GM19467 (cell line): Measurements from ENCODE around the gene GTF3C5.
"Not testable (repeated sequence)": the region's sequence is repeated elsewhere in the genome, so short reads cannot be mapped to it uniquely, and the experiment has no call there.

Source experiments
- ATAC-seq: cut with Tn5 transposase; IDR thresholded peaks from one replicate; pipeline ENCODE4 v1.9.1; 2021; ENCODE audit warnings: mild to moderate bottlenecking, moderate library complexity; ENCODE audit not compliant: unreplicated experiment

GTF3C5 gene

GRCh38 chr9:132995879-132996278, 34.9 kb upstream of the GTF3C5 start:
- no peak for ATAC-seq

DNA sequence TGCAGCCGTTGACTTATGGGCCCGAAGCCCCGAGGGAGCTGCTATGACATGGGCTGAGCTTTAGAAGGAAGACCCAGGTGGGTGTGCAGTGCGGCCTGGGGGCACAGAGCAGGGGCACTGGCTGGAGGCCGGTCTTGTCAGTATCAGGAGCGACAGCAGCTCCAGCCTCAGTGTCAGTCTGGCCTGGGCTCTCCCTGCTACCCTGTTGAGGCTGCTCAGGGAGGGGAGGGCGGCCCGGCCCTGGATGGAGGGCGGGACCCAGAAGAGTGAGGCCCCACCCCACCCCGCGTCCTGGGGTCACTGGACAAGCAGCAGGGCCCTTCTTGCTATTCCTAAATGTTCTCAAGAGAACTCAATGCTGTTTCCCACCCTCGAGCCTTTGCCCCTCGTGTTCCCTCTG, 34.3 kb upstream of the GTF3C5 start:
- ATAC-seq = no peak

DNA sequence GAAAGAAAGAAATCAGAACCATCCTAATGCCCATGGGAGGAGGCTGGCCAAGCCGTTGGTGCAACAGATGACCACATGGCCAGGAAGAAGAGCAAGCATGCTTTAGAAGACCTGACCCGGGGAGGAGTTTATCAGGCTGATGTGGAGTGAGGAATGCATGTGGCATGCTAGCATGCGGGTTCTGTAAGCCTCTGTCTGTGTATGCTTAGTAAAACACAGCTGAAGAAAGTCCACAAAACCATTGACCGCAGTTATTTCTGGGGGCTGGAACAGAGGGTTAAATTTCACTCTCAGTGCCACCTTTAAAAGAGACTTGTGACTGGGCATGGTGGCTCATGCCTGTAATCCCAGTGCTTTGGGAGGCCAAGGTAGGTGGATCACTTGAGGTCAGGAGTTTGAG, 33.2 kb upstream of the GTF3C5 start:
- no peak for ATAC-seq

DNA sequence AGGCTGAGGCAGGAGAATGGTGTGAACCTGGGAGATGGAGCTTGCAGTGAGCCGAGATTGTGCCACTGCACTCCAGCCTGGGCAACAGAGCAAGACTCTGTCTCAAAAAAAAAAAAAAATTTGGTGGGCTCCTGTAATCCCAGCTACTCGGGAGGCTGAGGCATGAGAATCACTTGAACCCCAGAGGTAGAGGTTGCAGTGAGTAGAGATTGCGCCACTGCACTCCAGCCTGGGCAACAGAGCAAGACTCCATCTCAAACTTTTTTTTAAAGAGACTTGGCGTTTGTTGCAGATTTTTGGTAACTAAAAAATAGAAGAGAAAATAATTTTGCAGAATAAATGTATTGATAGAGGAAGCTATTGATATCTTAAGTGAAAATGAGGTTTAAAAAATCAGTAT, 32.6 kb upstream of the GTF3C5 start:
- ATAC-seq = not testable (repeated sequence)

DNA sequence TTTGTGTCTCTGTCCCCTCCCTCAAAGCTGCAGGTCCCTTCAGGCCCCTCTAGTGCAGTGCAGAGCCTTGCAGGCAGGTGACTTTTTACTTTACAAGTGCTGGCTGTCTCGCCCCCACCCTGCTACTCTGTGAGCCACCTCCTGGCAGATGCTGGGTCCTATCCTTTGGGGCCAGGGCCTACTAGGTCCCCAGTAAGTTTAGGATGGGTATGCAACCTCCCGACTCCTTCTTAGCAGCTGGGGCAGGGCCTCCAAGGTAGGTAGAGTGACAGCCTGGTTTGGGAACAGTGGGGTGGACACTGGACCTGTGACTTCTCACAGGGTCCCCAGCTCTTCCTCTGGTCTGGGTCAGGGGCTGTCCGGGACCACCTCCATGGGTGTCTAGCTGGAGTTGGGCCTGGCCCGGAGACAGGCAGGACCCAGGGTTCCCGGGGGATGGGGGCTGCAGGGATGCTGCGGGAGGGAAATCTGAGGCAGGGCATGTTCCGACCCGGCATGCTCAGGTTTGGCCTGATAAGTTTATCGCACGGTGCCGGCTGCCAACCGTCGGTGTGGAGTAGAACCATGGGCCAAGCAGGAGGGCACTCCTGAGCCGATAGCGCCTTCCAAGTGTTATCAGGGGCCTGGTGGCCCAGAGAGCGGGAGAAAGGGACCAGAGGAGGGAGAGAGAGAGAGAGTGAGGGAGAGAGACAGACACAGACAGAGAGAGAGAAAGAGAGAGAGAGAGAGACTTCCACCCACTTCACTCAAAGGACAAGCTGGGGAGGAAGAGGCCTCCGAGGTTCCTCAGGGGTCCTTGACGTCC, 31.8 kb upstream of the GTF3C5 start:
- no peak for ATAC-seq

GRCh38 chr9:133002147-133003070, 28.4 kb upstream of the GTF3C5 start:
- no peak for ATAC-seq

DNA sequence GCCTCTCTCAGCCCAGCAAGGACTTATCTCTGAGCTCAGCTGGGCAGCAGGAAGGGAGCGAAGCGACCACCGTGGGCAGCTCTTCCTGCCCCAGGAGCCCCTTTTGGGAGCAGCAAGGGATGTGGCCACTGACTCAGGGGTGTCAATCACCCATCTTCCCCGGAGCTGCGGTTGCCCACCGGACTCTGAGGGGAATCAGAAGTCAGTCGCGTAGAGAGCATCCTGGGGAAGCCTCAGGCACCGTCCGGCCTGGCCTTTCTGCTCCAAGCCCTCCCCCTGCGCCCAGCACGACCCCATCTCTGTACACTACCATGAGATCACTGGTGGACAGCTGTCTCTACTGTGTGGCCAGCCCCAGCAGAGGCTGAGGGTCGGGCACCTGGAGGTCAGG, 27.7 kb upstream of the GTF3C5 start:
- no peak for ATAC-seq

DNA sequence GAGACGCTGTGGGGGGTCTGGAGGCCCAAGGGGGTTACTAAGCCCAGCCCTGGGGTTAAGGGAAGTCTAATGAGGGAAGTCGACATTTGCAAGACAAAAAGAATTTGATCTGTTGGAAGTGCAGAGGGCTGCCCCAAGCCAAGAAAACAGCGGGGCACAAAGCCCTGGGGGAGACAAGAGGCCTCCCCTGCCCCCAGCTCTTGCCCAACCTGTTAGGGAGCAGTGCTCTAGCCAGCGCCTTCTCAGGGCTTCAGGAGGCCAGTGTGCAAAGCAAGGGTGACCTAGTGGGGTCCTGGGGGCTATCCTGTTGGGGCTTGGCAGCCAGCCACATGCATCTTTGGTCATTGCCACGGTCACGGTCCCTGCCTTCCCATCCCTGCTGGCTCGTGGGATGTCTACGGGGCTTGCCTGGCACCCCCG, 27.1 kb upstream of the GTF3C5 start:
- no peak for ATAC-seq

DNA sequence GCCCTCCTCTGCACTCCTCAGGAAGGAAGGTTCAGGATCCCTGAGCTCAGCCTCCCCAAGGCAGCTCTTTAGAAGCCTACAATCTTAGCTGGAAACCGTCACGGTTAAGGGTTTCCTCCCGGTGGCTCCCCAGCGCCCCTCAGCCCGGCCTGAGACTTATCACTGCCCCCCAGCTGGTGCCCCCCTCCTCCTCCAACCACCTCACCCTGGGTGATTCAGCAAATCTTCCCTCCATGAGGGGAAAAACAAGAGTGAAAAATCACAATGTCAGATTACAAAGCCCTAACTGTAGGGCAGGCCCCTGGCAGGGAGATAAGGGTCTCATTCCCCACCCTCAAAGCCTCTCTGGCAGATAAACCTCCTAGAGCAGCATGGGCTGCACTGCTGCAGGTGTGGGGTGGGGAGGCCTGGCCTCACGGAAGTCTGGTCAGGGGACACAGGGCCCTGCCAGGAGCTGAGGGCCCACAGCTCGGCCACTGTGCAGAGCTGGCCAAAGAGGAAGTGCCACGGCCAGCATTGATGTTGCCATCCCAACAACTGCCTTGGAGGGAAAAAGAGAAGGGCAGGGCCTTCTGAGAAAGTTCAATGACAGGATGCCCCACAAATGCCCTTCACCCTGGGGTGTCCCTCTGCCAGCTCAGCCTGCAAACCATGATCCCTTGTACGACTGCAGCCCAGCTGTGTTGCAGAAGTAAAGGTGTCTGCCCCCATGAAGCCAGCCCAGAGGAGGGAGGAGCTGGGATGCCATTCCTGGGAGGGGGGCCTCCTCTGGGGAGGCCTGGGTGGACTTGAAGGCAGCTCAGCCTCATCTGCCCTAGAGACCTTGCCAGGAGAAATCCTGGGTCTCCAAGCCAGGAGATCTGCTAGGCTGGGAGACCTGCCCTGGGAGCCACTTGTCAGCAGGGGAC, 26.5 kb upstream of the GTF3C5 start:
- ATAC-seq = no peak

GRCh38 chr9:133004999-133005760, 25.6 kb upstream of the GTF3C5 start:
- ATAC-seq = no peak

- ATAC-seq = no peak
Observed at GRCh38 chr9:133005957-133006356, 24.8 kb upstream of the GTF3C5 start.

GRCh38 chr9:133006731-133007352, 24.0 kb upstream of the GTF3C5 start:
- no peak for ATAC-seq

DNA sequence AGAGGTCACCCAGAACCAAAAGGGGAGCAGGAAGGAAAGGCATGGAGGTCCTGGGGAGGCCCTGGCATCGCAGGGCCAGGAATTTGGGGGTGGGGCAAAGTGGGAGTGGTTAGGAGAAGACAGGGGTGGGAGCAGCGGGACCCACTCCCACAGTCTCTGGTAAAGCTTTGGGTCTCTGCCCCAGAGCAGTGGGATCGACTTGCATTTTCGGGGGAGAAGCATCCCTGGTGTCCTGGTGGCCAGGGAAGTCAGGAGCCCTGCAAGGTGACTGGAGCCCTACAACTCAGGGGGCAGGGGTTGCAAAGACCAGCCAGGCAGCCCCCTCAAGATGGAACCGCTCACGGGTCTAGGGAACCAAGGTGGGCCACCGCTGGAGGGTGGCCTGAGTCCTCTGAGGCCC, 22.4 kb upstream of the GTF3C5 start:
- ATAC-seq = no peak

DNA sequence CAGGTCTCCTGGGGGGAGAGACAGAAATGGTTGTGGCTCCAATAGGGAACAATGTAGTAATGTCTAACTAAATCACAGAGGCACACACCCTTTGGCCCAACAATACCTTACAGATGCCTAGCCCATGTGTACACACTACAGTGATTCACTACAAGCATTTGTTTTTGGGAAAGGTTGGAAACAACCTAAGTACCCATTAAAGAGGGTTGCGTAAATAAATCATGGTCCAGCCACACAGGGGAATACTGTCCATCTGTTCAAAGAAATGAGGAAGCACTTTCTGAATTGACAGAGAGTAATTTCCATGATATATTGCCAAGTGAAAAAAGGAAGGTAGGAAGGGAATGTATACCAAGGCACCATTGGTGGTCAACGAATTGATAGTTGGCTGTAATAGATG, 22.0 kb upstream of the GTF3C5 start:
- no peak for ATAC-seq

DNA sequence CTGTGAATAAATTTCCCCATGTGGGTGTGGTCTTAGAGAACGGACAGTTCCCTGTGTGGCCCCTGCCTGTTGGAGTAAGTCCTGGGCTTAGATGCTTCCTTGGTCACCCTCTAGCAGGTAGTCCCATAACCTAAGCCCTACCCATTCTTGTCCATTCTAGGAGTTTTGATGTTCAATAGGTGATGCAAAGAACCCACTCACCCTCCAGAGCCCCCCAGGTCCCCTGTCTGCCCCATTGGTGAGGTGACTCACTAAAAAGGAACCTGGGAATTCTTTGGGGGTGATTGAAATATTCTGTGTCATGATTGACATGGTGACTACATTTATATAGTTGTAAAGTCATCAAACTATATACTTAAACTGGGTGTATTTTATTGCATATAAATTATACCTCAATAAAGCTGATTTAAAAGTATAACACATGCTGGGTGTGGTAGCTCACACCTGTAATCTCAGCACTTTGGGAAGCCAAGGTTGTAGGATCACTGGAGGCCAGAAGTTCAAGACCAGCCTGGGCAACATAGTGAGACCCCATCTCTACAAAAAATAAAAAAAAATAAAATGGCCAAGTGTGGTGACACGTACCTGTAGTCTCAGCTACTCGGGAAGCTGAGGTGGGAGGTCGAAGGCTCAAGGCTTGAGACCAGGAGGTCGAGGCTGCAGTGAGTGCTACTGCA, 20.8 kb upstream of the GTF3C5 start:
- ATAC-seq = no peak

- ATAC-seq = no peak
Observed at GRCh38 chr9:133014696-133015095, 16.1 kb upstream of the GTF3C5 start.

DNA sequence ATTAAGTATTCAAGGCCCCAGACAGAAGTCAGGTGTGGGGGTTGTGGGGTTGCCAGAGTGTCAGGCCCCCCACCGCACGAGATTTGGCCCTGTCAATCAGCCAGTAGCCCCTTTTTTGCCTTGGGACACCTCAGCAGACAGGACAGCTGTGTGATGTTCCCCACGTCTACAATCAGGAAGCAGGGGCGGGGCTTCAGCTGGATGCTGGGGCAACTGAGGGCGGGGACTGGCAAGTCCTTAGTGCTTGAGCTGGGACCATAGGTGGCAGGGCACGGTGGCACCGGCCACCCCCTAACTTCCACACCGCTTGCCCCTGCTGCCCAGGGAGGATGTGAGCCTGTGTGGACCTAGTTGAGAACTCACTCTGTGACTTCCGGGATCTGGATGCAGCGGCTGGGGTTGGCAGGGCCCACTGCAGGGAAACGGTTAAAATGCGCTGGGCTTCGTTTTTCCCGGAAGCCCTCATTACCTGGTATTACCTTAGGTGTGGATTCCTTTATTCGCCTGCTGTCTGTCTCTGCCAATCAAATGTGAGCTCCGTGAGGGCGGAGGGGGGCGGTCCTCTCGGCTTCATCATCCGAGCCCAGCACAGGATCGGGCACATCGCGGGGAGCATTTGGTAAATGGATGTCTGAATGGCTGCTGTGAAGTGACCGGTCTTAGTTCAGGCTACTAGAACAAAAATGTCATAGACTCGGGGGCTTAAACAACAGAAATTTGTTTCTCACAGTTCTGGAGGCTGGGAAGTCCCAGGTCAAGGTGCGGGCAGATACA, 7.5 kb upstream of the GTF3C5 start:
- ATAC-seq = no peak

- ATAC-seq = no peak
Observed at GRCh38 chr9:133026426-133026825, 4.4 kb upstream of the GTF3C5 start.
